ENCODE data around the gene KCNT1.
"Not testable (repeated sequence)": the region's sequence is repeated elsewhere in the genome, so short reads cannot be mapped to it uniquely, and the experiment has no call there.

The KCNT1 gene

DNA sequence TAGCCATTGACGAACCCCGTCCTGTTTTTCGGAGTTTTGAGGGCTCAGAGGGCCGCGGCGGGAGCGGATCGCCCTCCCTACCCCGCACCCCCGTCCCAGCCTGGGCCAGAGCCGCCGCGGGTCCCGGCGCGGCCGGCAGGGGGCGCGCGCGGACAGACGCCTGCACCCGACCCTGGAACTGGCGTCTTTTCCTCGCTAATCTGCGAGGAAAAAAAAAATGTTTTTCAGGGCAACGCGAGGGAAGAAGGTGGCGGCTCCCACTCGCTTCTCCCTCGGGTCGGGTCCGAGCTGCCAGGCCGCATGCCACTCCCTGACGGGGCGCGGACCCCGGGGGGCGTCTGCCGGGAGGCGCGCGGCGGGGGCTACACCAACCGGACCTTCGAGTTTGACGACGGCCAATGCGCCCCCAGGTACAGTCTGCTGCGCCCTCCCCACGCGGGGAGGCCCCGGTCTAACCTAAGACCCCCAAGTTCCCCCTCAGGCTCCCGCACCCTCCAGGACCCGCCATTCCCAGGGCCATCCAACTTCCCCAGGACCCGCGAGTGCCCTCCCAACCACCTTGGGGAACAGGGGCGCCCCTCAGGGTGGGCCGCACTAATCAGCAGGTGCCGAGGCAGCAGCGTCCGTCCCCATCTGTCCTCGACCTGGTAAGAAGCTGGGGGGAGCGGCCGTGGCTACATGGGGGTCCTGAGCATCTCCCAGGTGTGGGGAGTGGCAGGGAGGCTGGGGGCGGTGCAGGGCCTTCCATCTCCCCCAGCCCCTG is at the start of gene KCNT1:
KCNT1 (plus strand) TSS at position 227 of the 763 bp plus-strand sequence; CDS start at position 301, 74 bp downstream.
- peak; percentile 23 to 29 for DNase-seq

DNA sequence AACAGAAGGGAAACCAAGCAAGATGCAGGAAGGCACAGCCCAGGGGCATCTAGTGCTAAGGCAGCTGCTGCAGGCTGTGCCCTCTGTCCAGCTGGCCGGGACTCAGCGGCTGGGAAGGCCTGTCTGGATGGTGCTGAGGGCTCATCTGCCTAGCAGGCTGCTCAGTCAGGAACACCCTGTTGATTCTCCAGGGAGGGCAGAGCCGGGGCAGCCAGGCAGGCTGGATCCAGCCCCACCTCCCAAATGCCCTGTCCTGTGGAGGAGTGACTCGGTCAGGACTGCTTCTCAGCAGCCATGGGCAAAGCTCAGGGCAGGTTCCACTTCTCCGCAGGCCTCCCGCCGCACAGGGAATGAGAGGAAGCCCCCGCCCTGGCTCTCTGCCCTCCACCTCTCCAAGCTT is 46.7 kb upstream of the KCNT1 start:
- DNase-seq: no peak

DNA sequence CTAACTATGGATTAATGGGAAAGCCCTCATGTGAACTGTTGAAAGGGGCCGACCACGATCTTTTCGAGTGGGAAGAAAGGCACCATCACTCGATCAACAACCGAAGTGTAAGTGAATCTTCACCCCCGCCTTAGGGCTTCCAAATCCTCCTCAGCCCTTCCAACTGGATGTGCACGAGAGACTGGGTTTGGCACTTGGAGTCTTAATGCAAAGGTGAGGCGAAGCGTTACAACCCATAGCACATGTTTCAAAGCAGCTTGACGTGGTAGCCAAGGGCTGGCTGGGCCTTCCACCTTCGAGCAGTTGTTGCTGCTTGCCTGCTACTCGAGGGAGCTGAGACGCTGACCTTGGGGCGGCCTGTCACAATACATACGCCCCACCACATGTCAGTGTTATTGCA is 44.6 kb upstream of the KCNT1 start:
- no peak for DNase-seq

DNA sequence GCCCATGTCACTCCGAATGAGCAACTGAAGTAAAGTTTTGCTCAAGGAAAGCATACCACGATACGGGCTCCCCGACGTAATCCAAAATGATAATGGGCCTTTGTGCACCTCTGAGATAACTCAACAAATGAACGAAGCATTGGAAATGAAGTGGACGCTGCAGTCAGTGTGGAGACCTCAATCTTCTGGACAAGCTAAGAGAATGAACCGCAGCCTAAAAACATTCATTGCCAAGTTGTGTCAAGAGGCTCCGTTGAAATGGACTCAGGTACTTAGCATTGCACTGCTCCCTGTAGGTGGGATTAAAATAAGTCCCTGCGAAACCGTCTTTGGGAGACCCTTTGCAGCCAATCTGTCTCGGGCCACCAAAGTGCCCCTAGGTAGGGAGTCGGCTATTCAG is 42.7 kb upstream of the KCNT1 start:
- no peak for DNase-seq

DNA sequence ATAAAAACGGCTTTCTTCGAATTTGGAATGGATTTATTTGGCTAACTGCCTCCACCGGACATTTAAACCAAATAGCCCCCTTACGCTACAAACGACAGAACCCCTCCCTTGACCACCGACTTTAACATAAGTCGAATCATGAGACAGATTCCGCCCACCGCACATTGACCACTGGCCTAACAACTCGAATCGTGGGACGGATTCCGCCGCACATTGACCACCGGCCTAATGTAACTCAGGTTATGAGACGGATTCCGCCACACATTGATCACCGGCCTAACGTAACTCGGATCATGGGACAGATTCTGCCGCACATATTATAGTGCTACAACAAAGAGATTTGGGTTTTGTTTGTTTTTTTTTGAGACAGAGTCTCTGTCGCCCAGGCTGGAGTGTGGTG is 41.6 kb upstream of the KCNT1 start:
- DNase-seq: no peak

DNA sequence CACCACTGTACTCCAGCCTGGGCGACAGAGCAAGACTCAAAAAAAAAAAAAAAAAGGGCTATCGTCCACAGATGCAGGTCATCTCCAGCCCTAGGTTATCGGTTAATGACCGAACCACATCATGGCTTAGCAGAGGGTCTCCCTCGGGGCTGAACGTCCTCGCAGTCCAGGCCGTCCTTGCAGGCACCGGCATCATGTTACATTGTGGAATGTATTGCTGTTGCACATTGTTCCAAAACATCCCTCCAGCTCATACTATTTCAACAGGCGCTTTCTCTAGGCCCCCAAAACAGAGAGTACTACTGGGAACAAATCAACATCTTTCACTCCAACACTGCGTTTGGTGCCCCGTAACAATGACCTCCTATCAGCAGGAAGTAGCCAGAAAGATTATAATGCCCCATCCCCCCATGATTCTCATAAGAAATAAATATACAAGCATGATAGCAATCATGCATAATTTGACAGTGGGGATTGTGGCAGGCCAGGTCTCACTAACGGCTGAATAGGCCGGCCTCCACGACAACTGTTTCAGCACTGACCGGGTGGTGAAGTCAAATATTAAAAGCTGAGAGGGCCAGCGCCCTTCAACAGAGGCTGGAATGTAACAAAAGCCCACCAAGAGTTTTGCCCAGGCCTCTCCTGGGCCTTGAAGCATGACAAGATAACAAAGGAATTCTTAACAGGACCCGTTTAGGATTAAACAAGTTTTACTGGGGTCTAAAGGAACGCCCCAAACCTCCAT is 40.0 kb upstream of the KCNT1 start:
- DNase-seq: no peak

DNA sequence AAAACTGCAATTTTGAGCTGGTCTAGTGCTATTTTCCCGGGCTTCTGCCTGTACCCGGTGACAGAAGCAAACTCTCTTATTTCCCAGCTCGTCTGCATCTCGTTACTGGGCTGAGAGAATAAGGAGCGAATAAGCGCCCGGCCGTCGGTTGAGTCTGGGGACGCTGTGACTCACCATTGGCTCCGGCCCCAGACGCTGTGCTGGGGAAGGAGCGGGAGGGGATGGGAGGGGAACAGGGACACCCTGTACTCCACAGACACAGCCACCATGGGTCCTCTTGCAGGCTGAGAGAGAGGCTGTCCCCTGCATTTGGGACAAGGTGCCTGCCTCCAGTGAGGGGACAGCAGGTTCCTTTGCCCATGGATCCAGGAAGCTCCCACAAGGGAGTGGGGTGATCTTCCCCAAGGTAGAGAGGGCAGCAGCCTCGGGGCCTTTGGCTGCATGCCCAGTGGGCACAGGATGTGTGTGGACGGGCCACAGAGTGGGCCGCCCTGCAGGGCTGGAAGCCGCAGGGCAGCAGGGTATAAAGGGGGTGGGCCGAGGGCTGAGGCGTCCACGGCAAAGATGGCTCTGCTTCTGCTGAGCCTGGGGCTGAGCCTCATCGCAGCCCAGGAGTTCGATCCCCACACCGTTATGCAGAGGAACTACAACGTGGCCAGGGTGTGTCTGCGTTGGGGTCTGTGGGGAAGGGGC is 39.1 kb upstream of the KCNT1 start, which contains the start of gene LCN9:
LCN9 (plus strand) TSS at position 552 of the 693 bp plus-strand sequence; CDS start at position 565, 13 bp downstream.
- DNase-seq: no peak

DNA sequence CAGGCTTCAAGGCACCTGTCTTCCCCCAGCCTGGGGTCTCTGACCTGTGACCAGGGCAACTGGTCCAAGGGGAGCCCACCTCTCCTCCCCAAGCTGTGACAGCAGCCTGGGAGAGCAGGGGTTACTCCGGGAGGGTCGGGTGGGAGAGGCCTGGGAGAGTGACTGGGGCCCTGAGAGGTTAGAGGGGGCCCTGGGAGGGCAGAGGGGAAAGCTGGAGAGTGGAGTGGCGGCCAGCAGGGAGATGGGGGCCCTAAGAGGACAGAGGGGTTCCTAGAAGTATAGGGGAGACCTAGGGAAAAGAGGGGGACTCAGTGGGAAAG is 38.6 kb upstream of the KCNT1 start:
- DNase-seq: no peak

DNA sequence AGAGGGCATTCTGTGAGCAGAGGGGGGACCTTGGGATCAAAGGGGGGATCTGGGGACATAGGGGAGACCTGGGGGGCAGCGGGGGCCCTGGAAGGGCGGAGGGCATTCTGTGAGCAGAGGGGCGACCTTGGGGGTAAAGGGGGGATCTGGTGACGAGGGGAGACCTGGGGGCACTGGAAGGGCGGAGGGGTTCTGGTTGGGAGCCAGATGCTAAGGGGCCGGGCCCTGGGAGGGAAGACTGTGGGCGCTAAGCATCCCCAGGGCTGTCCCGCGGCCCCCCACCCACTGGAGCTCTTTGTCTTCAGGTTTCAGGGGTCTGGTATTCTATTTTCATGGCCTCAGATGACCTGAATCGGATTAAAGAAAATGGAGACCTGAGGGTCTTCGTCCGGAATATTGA is 38.1 kb upstream of the KCNT1 start:
- no peak for DNase-seq

DNA sequence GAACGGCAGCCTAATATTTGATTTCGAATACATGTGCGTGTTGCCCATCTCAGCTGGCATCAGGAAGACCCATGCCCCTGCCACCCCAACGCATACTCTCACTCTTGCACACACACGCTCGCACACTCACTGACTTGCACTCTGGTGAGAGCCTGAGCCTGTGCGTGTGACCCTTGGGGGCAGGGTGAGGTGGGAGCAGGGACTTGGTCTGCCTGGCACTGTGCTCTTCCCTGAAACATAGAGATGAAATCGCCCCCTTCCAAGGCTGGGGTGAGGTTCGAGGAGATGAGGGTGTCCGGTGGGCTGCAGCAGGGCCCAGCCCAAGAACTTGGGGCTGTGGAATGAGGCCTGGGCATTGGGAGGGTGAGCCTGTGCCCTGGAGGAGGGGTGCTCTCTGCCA is 37.7 kb upstream of the KCNT1 start:
- no peak for DNase-seq

DNA sequence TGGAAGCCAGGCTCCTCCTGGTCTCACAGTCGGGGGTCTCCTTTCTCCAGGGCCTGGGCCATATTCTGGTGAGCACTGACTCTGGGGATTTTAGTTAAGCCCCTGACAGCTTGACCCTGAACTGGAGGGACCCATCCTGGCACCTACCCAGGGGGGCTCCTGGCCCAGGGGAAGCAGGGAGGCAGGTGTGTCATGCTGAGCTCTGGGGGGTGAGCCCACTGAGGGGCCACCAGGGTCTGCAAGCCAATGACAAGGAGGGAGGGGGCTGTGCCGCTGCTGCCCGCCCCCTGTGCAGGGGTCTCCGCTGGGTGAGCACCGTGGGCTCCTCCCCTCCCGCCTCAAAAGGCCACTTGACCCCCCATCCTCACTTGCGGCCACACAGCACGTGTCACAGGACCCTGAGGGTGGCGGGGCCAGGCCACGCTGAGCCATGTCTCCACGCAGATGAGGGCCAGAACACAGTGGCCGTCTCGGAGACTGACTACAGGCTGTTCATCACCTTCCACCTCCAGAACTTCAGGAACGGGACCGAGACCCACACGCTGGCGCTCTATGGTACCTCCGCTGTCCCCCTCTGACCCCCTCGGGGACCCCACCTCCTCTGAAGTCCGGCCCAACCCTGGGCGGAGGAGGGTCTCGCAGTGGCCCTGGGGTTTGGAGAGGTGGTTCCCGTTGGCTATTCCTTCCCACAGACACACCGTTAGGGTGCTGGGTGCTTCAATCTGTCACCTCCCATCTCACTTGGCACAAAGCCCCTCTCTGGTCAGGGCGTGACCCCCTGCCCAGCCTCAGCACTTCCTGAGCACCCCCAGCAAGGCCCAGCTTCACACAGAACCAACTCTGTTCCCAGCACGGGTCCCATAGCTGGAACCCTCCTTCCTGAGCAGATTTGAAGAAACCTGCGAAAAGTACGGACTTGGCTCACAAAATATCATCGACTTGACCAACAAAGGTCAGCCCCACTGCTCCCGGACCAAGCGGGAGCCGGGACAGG is 36.9 kb upstream of the KCNT1 start:
- DNase-seq: no peak

DNA sequence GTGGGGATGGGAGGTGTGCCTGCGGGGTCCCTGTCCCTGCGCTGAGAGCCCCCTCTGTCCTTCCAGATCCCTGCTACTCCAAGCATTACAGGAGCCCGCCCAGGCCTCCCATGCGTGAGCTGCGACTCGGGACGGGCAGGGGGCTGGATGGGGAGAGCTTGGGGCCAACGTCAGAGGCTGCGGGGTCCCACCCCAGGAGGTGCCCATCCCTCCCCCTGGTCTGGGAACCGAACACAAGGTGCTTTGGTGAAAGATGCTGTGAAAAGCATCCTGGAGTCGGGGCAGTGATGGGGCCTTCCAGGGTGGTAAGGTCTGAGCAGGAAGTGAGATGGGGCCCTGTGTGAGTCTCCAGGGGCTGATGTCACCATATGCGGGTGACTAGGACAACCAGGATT is 36.2 kb upstream of the KCNT1 start:
- DNase-seq: no peak

DNA sequence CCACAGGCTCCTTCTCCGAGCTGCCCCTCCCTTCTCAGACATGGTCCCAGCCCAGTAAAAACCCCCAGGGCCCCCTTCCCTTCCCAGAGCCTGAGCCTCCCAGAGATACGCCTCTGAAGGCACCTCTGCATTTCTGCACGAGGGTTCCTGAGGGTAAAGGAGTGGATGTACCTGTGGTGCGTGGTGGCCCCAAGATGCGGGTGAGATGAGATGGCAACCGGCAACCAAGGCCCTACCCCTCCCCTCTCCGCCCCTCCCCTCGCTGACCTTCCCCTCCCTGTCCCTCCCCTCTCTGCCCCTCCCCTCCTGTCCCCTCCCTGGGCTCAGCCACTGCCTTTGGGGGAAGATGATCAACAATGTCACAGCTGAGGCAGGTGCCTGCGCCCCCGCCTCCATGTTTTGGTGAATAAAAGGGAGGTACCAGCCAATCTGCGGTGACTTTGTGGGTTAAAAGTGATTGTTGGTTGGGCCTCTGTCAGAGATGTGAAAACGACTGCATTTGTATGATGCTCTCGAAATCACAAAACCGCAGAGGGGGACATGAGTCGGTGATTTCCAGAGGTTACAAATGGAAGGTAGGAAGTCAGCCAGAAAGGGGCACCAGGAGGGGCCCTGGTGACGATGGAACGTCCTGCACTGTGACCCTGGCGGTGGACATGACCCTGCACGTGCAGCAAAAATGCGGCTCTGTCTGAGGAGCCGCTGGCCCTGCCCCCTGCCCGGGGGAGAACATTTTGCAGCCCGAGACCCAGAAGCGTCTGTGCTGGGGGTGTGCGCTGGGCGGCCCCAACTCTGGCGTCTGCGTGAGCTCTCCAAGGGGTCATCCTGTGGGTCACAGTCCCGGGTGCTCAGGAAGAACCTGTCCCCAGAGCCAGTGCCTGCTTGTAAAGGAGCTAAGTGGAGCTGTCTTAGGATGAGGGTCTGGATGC is 35.2 kb upstream of the KCNT1 start:
- DNase-seq: no peak

DNA sequence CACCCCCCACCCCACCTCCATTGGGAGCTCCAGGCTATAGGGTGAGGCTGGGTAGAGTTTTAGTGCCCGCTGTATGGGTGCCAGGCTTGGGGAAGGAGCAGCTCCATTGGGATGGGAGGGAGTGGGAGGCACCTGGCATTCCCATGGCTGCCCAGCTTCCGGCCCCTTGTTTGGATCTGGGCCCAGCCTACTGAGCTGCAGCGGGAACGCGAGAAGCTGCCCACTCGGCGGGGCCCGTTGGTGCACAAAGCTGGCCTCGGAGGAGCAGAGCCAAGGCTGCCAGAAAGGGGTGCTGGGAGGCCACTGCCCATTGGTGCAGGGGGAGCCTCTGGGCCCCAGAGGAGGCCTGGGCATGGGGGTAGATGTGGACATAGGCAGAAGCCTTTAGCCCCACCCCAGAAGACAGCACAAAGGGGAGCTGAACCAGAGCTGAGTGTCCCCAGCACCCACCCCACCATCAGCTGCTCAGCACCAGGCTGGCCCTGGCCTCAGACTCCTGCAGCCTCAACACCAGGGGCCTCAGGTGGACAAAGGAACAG is 34.5 kb upstream of the KCNT1 start:
- no peak for DNase-seq

DNA sequence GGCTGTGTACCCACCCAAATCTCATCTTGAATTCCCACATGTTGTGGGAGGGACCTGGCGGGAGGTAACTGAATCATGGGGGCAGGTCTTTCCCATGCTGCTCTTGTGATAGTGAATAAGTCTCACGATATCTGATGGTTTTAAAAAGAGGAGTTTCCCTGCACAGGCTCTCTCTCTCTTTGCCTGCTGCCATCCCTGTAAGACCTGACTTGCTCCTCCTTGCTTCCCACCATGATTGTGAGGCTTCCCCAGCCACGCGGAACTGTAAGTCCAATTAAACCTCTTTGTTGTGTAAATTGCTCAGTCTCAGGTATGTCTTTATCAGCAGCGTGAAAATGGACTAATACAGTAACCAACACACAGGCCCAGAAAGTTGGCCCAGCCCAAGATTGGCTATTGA is 33.0 kb upstream of the KCNT1 start:
- not testable (repeated sequence) for DNase-seq

DNA sequence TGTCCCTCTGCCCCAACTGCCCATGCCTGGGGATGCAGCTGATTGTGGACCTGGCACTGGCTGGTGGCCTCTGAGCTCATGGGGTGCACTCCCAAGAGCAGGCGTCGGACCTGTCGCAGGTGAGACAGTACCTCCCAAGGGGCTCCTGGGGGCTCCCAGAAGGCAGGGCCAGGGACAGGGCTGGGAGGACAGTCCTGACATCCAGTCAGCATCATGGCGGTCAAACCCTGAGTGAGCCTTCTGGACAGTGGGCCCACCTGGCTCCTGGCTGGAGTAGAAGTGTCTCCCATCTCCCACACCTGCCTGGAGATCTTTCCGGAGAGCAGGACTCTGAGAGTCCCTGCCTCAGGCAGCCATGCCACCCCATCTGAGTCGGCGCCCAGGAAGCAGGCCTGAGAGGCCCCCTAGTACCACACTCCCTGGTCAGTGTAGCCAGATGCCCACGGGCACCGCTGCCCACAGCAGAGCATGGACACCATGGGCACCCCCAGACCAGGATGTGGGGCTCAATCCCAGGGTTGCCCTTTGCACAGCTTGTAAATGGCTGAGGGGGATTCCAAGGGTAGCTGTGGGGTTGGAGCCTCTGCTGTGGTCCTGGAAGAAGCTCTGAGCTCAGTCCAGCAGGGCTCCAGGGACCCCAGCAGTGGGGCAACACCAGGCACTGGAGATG is 32.2 kb upstream of the KCNT1 start:
- DNase-seq: no peak

DNA sequence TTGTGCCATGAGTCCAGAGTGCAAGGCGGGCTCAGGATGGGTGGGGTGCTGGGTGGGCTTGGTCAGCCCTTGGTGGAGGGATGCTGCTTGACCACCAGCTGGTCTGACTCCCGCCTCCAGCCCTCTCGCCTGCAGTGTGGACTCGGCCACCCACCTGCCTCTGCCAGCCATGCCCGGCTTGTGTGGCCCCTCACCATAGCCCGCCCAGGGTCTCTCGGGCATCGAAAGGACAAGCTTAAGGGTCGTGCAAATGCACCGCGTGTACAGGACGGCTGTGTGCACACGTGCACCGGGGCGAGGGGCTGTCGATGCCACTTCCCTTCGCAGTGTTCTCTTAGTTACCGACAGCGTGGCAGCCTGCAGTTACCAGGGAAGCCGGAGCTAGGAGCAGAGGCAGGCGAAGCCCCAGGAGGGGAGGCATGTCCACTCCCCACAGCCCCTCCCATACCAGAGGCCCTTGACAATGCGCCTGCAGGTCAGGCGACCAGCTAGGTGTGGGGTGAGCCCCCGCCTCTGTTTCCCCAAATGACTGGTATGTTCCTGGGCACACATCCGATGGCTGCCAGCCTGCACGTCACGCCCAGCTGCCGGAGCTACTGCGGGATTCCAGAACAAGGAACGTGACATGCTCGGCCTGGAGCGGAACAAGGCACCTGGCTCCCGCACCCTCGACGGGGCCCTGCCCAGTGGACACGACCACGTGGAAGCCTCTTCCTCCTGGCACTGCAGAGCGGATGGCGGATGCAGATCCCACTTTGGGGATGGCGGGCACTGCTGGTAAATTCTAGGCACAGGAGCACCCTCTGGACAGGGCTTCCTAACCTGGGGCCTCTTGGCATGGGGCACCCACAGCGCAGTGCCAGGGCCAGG is 31.0 kb upstream of the KCNT1 start:
- no peak for DNase-seq

DNA sequence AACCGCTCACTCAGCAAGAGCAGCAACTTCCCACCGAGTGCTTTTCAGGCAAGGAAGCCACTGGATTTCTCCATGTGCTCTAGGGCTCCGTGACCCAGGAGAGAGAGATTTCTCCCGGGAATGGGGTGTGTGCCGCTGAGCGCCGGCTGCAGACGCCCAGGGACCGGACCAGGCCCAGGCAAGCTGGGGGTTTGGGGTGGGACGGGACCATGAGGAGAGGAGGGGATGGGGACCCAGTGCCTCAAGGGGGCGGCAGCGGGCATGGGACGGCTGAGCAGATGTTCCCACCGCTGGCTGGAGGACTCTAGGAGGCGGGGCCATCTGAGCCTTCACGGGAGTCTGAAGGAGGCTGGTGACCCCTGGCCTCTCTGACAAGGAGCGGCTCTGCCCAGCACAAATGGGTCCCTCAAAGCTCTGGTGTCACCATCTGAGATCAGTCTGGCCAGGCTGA is 30.4 kb upstream of the KCNT1 start:
- DNase-seq: no peak

DNA sequence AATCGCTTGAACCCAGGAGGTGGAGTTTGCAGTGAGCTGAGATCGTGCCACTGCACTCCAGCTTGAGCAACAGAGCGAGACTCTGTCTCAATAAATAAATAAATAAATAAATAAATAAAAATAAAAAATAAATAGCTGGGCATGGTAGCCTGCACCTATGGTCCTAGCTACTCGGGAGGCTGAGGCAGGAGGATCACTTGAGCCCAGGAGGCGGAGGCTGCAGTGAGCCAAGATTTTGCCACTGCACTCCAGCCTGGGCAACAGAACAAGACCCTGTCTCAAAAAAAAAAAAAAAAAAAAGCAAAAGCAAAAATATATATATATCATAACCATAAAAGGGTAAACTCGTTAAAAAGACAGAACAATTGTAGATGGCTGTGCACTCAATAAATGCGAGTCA is 29.2 kb upstream of the KCNT1 start:
- not testable (repeated sequence) for DNase-seq
